Suppressor macrophage (primary cell): ENCODE measurements around the gene HOXA7.

Experiments
- DNase-seq, 4 experiments: peaks; one replicate each; pipeline ENCODE4 v3.0.0-alpha.2; 2020 to 2022

HOXA7 gene

DNA sequence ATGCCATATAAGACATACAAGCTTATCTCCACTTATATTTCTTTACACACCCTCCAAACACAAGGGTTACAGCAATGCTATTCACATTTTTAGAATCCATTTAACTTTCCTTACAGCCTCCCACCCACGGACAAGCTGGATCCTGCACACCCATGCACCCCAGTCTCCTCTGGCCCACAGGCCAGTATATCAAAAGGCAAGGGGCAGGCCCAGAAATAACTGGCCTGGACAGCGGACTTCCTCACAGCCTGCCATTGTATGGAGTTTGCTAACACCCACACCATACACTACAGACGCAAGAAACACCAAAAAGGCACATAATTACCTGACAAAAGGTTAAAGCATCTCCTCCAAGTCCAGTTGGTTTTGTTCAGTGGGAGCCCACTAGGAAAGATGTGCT is 37.9 kb downstream of the HOXA7 start:
- no peak for DNase-seq

DNA sequence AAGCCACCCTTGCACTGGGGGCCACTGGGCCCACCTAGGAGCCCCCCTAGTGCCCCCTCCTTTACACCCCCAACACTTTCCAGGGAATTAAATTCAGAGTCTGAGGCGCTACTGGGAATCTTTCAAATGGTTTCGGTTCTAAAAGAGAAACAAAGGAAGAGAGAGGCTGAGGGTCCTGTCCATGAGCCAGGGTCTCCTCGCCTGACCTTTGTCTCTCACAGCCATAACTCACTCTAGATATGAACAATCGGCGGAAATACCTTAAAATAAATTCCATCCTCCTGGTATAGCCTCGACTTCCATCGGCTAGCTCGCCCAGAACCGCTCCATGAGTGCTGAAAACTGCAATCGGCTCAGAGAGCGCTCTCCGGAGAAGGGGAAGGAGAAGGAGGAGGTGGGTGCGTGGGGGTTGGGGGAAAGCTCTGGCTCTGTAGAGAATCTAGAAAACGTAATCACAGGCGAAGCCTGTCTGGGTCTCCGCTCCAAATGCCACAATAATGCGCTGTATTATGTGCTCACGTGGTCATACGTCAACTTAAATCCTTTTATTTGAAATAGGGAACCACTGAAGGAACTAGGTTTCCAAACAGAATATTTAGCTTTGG is 38.5 kb downstream of the HOXA7 start:
- no peak for DNase-seq

DNA sequence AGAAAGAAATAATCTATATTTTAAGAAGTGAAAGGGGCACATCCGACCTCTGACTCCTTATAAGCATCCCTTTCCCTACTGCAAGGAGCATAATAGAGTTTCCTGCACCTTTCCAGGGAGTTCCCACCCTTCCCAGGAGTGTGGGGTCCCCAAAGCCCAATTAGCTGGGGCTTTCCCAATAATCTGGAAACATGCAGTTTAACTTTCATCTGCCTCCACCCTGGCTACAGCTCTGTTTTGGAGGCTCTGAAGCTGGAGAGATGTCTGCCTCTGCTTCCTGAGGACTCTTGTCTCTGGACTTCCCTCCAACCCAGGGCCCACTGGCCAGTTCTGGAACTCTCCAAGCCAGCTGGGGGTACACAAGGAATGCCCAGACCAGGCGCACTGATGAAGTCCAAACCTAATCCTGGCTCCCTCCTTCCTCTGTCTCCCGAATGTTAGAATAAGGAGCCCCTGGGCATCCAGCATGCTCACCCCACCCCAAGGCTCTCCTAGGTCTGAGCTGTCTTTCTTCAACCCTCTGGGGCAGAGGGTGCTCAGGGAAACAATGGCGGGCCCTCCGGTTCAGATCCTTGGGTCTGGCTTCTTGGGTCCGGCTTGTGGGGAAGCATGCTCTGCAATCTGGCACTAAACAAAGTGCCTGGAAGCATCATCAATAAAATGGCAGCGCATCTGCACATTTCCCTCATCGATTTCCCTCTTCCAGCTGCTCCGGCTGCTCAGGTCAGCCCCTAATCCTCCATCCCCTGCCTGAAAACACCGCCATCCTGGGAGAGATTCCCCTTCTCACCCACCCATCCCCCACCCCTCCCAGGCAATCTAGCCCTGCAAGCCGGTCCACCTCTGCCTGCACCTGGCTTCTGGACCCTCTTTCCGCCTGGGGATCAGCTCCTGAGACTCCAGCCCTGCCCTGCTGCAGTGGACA is 39.3 kb downstream of the HOXA7 start:
- DNase-seq = no peak

DNA sequence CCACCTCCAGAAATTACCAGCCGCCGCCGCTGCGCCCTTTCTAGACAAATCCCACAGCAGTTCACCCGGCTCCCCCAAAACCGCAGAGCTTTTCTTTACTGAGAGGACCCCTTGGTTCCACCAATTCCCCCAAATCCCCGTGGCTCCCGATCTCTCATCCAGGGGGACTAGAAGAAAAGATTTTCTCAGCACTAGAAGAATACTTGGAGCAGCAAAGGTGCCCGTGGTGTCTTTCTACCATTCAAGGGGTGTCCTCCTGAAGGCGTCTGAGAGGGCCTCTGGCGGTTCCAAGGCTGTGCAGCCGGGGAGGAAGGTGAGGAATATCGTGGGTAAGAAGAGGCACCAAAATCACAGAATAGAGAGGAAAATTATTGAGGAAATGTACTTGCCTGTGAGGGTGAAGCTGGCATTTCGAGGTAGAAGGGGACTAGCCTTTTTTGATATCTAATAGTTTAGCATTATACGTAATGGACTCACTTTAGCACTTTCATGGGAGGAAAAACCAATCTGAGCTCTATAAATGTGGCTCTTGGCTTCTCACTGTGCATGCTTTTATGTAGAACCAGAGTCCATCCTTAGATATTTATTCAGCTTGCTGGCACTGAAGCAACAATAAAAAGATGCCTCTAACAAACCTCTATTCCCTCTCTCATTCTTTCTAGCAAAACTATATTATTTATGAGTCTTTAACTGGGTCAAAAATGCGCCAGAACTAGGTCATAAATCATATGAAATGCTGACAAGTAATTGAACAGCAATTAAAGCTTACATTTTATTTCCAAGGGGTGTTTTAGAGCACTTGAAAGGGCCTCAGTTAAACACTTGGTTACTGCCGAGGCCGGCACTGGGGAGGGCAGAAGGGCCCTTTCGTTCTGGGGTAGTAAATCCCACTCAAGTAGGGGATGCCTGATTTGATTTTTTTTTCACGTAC is 40.2 kb downstream of the HOXA7 start:
- DNase-seq = no peak

DNA sequence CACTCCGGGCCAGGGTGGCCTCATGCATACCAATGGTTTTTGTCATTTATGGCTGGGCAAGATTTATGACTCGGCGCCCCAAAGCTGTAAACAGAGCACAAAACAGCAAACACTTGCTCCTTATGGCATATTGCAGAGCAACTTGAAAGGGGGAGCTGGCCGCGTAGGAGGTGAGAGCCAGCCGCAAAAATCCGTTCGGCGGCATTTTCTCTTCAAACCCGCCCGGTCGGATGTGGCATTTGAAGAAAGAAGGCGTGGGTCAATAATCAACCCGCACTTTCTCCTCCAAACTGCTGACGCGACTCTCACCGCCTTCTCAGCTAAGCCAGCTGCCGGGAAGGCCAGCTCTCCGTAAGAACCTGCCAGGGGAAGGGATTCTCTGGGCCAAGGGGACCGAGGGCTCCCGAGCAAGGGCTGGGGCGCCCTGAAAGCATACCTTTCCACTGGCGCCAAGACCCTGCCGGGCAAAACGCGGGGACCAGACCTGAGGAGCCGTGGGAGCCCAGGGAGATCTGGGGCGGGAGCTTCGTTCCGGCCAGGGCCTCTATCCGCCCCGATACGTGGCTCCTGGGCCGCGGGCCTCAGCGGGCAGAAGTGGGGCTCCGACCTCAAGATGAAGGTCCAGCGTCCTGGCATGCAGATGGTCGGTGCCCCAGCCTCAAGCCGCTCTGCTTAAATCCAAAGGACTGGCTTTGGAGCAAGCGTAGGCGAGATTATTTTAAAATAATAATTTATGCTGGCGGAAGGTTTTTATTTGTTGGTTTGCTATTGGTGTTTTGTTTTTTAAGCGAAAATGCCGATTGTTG is 41.1 kb downstream of the HOXA7 start:
- DNase-seq = no peak

DNA sequence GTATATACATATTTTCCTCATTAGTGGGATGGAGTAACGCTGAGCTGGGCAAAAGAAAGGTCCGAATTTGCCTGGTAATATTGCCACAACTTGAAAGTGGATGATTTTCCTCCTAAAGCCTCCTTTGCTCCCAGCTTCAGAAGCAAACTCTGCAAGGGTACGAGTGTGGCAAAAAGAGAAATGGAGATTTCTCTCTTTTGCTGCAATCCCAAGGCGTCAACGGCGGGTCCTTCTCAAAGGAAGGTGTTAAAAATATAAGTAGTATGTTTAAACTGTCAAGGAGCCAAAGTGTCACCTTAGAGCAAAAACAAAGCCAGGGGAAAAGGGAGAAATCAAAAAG is 41.6 kb downstream of the HOXA7 start:
- no peak for DNase-seq

DNA sequence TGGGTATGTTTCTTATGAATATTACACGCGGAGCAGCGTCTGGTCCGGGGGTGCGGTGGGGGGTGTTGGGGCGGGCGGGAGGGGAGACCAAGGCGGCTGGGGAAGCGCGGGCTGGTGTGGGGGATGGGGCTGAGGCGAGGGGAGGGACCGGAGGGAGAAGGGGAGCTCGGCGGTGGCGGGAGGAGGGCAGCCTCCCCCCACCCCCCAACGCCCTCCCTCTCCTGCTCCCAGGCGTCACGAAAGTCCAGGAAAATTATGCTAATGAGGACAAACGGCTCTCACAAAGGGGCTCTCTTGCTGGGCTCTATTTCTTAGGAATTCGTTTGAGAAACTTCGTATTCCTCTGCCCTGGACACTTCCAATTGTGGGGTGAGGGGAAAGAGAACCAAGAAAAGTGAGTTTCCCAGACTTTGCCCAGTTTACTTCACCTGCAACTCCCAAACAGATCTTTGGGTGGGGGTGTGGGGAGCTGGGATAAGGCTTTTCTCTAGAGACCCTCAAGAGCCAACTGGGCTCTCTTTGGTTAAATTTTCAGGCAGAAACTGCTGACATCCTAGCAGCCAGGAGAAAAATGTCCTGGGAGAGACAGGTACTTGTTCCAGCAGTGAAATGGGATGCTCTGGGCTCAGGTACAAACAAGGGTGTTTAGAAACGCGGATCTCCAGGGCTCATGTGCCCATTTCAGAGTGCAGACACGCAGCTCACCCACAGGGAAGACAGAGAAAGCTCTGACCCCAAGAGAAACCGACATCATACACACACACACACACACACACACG is 42.3 kb downstream of the HOXA7 start:
- no peak for DNase-seq

DNA sequence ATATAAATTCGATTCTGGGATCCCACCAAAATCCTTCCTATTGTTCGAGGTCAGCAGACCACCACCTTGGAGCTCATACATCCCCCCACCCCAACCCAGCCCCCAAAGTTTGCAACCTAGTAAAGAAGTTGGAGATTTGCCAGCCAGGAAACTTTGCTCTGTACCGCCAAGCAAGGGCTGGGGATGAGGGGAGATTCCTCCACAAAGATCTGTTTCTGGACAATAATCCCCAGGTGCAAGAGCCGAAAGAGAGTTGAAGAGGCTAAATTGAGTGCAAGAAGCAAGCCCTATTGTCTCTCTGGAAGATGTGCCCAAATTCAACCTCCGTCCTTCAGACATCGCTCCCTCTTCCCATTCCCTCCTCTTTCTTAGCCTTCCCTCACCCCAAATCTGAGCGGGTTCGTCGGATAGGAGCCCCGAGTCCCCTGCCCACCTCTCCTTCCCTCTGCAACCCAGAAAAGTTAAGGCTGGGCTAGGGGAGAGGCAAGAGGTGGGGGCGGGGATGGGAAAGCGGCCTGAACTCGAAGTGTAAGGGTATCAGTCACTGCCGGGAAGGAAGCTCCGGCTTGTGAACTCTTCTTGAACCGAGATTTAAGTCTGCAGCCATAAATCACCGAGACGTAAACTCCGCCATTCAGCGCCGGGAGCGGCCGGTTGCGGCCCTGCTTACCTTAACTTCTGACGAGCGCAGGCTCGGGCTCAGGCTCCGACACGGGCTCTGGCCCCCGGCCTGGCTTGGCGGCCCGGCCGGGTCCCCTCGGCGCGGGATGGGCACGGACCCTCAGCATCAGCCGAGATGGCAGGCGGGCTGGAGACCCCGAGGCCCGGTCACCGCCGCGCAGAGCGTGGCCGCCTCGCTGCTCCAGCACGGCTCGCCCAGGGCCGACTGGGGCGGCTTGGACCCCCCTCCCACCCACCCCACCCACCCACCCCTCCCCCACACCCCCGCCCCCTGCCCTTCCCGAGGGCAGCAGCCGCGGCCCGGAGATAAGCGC is 43.2 kb downstream of the HOXA7 start:
- DNase-seq = no peak

DNA sequence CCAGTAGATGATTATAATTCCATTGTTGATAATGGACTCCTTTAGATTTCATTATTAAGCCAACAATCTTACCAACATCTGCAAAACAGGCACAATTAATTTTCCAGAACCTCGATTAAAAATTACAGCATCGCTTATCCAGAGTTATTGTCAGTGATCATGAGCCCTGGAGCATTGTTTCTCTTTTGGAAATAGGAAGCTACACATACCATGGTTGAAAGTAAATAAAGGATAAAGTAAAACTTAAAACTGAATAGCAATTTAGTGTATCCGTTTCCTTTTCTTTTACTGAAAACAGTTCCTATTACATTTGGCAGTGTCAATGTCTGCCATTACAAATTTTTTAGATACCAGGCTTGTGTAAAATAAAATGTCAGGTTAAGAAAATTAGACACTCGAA is 44.1 kb downstream of the HOXA7 start:
- DNase-seq = no peak

DNA sequence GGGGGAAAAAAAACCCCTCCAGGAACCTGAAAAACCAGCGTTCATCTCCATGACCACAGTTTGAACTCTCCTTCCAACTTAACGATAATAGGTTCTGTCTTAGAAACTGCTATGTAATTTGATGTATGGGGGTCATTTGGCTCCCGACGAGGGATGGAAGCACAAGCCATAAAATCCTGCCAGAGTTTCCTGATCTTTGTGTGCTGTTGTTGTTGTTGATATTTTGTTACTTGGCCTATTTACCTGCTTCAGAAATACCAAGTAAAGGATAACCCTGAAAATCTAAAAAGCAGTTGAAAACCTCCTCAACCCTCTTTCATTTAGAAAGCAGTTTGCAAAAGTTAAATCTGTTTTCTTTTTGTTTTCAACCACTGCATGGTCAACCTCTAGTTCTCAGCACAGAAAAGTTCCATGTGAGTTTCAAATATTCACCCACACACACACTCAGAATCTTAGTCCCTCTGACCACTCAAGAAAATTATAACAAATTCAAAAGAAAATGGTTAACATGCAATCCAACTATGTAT is 44.7 kb downstream of the HOXA7 start:
- no peak for DNase-seq

DNA sequence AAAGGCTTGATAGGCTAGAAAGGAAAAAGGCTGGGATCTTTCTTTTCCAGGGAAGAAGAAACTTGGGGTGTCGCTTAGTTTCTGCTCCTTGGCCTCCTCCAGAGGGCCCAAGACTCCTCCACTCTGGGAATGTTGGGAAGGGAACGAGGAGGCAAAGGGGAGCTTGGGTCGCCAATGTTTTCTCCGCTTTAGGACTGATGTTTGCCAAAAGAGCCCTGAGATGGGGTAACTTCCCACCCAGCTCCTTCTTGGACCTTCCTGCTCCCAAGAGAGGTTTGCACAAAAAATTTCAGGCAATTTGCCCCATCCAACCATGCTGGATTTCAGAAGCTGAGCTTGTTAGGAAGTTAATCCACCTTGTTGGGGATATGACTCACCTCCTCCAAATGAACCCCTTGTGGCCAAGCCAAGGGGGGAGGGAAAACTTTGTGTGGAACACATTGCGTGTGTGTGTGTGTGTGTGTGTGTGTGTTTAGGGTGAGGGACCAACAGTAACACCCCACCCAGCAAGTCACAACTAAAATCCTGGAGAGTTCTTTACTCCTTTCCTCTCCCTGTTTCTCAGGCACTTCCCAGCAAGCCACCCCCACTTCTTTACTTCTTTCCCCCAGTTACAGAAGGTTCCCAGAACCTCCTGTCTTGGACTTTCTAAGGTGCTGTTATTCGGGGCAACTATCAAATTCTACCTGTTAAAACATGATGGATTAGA is 45.3 kb downstream of the HOXA7 start:
- DNase-seq = no peak

DNA sequence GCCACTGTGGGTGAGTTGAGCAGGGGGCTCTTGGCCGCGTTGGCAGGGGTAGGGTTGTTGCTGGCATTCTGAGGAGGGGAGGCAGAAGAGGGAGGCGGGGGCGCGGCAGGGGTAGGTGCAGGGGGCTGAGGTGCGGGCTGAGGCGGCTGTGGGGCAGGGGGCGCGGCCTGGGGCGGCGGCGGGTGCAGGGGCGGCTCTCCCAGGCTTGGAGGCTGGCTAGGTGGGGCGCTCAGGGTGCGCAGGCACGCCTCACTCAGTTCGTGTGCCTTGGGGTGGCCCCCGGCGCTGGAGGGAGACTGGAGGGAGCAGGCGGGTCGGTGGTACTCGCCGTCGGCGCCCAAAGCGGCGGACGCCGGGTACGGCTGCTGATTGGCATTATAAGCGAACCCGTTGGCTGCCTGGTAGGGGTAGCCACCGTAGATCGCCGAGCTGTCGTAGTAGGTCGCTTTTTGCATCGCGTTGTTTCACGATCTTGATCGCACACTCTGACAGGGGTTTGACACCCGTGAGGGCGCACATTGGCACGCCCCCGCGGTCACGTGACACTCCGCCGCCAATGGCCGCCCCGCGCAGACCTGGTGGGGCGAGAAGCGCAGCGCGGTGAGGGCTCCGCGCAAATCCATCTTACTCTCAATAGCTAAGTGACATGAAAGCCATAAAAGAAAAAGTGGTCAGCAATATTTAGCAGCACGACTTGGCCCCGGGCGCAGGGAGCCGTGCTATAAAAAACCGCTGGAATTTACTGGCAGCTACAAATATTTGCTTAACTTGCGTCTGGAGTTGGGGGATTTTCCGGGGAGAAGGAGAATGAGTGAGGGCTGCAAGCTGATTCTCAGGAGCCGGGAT is 46.1 kb downstream of the HOXA7 start:
- no peak for DNase-seq

DNA sequence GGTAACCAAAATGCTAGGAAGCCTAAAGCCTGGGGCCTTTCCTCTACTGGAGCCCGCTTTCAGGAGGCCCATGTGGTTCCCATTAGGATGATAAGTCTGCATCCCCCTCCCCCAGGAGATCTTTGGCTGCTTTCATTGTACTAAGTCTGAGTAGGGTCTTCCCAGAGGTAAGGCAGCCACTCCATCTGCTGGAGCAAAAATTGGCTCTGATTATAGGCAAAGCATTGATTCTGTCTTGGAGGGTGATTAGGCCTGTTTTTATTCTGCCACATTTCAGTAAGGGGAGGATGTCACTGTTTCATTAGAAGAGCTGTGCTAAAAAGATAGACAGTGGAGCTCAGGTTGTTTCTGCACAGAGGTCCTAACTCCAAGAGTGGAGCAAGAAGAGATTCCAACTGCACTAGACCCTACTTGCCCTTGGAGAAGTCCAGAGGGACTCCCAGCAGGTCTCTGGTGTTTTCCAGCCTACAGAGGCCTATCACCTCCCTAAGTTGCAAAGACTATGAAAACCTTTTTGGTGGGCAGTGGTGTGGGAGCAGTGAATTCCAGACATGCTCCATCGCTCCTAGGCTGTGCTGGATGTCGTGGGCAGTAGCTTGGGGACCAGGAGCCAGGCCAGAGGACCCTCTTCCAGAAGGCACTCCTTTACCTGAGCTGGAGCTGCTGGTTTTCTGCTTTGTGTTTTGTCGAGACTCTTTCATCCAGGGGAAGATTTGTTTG is 46.8 kb downstream of the HOXA7 start:
- no peak for DNase-seq

DNA sequence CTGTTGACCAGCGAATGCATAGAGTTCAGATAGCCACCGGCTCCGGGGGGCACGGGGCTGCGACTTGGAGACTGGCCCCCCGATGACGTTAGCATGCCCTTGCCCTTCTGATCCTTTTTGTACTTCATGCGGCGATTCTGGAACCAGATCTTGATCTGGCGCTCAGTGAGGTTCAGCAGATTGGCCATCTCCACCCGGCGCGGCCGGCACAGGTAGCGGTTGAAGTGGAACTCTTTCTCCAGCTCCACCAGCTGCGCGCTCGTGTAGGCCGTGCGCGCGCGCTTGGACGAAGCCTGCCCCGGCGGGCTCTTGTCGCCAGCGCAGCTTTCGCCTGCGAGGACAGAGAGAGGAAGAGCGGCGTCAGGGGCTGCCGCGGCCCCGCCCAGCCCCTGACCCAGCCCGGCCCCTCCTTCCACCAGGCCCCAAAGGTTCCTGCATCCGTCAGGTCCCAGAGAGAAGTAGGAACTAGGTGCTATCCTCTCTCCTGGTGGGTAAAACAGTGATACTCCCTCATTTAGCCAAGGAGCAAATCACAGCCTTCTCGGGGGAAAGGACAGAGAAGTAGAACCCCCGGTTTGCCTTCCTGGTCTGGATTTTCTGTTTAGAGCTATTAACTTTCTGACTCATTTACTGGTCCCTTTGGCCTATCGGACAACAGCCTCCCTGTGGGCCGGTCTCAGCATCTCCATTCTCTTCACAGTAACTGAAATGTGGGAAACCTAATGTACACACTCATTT is 47.9 kb downstream of the HOXA7 start:
- no peak for DNase-seq

DNA sequence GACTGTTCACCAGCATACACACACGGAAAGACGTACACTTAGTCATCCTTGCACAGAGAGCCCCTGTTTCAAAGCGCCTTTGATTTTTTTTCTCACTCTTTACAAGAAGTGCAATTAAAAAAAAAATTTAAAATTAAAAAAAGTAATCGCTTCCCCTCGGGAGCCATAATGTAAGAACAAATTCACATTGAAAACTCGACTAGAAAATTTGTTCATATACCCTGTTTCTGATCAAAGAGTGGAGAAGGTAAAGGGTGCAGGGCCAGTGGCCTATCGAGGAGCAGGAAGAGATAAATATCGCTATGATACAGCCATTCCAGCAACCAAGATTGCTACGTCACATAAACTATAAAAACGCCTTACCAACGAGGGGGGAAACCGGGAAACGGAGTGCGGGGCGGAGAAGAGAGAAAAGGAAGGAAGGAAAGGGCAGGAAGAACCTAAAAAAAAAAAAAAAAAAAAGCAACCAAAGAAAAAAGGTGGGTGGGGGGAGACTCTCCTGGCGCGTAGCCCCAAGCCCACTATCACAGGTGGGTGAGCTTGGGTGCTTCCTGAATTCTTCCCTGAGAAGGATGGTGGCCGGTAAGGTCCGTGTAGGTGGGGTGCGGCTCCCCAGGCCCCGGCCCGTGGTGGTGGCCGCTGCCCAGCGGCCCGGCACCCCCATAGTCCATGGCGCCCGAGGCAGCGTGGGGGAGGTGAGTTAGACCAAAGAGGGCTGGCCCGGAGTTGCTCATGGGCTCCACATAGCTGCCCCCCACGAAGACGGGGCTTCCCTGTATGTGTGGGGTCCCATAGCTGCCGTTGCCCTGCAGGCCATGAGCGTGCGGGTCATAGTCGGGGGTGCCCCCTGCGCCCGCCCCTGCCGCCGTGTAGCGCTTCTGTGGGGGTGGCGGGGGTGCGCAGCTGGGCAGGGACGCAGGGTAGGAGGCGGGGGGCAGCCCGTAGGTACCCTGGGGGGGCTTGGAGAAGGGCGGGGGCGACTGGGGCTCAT is 48.8 kb downstream of the HOXA7 start:
- DNase-seq = no peak

DNA sequence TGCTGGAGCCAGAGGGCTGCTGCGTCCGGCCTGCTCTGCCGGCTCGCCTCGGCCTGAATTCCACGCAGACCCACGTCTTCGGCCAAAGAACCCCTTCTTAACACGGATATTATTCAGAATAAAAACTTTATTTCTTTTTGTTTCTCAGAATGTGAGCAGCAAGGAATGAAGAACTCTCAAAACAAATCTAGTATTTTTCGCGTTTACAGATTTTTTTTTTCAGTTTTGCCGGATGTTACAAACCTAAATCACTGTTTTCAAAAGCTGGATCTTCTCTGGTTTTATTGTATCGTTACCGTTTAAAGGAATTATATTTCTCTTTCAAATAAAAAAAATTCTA is 49.6 kb downstream of the HOXA7 start:
- DNase-seq = no peak
